Ovary (tissue), 3 donors: ENCODE data around the gene ITSN2.

ENCODE experiments used
- EP300 ChIP-seq: sonication (generic); formaldehyde crosslinking; IDR thresholded peaks from one replicate; pipeline ENCODE4 v1.6.1; 2017; ENCODE audit warnings: antibody characterized with exemption
- TF ChIP-seq, protein P1 (sequence below), 3 donors: fragments of 450-650 bp in 2 of 3; fragments of 200-600 bp in 1 of 3; IDR thresholded peaks; one replicate each; pipeline versions ENCODE4 v1.5.1 to v1.8.0; 2016 to 2022; ENCODE audit warnings: antibody characterized with exemption in 3 of 3, mild to moderate bottlenecking in 1 of 3
- donor health status: DM: no; HTN: no; CAD: no.

DNA sequence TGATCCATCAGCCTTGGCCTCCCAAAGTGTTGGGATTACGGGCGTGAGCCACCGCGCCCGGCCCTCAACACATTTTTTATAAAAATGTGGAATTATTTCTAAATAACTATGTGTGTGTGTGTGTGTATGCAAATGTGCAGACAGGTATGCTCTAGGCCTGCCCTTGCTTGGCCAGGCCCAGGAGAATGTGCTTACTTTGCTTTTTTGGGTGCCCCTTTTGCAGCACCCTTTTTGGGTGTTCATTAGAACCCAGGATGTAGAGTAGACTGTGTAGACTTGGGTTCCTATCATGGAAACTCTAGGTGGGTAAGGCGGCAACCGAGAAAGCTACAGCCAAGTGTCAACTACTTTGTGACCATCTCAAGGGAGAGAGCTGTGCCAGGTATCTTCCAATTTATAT lies 11.7 kb upstream of the ITSN2 start:
- TF ChIP-seq, protein P1, sequence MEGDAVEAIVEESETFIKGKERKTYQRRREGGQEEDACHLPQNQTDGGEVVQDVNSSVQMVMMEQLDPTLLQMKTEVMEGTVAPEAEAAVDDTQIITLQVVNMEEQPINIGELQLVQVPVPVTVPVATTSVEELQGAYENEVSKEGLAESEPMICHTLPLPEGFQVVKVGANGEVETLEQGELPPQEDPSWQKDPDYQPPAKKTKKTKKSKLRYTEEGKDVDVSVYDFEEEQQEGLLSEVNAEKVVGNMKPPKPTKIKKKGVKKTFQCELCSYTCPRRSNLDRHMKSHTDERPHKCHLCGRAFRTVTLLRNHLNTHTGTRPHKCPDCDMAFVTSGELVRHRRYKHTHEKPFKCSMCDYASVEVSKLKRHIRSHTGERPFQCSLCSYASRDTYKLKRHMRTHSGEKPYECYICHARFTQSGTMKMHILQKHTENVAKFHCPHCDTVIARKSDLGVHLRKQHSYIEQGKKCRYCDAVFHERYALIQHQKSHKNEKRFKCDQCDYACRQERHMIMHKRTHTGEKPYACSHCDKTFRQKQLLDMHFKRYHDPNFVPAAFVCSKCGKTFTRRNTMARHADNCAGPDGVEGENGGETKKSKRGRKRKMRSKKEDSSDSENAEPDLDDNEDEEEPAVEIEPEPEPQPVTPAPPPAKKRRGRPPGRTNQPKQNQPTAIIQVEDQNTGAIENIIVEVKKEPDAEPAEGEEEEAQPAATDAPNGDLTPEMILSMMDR (IDR thresholded peaks at IDR 0.05): no peak
- TF ChIP-seq EP300: no peak
